HEK293 (cell line): ENCODE measurements around the gene GLRA1.
"Not testable (repeated sequence)": the region's sequence is repeated elsewhere in the genome, so short reads cannot be mapped to it uniquely, and the experiment has no call there.

Source experiments
- CTCF ChIA-PET: fragments of 350-600 bp; formaldehyde crosslinking; extraction: SDS; loops from one replicate; lab custom pipeline; 2021; ENCODE audit warnings: antibody characterized with exemption; lab: Yijun Ruan, JAX
- POLR2A ChIA-PET: fragments of 300-600 bp; formaldehyde crosslinking; extraction: SDS; loops from one replicate; lab custom pipeline; 2020; ENCODE audit warnings: antibody characterized with exemption, inconsistent platforms; lab: Yijun Ruan, JAX
- H3K27ac ChIP-seq: fragments of 200-500 bp; sonication (Bioruptor generic); 2 replicates; pipeline ENCODE4 v1.5.1; 2014; ENCODE audit warnings: low read depth, low read length, control low read depth, inconsistent platforms; ENCODE audit errors: extremely low read depth
- H3K36me3 ChIP-seq, 2 experiments: fragments of 200-500 bp in 1 of 2; sonication (Bioruptor generic) in 1 of 2; 1 replicate in 1 of 2; 2 replicates in 1 of 2; pipeline ENCODE4 v1.5.1; 2014 to 2017; ENCODE audit warnings: inconsistent platforms in 2 of 2, low read length in 2 of 2; ENCODE audit not compliant: control insufficient read depth in 2 of 2, insufficient read depth in 1 of 2
- H3K4me1 ChIP-seq: fragments of 200-500 bp; sonication (Bioruptor generic); 2 replicates; pipeline ENCODE4 v1.5.1; 2014; ENCODE audit warnings: mild to moderate bottlenecking, low read length, inconsistent platforms; ENCODE audit not compliant: control insufficient read depth, insufficient read depth
- H3K4me3 ChIP-seq: 2 replicates; pipeline ENCODE4 v1.5.1; 2011; ENCODE audit warnings: low read depth, mild to moderate bottlenecking, control low read depth, low read length, moderate library complexity
- H3K9me3 ChIP-seq: fragments of 200-500 bp; sonication (Bioruptor generic); 2 replicates; pipeline ENCODE4 v1.5.1; 2014; ENCODE audit warnings: low read depth, low read length, inconsistent platforms; ENCODE audit not compliant: control insufficient read depth, insufficient read depth
- IKZF3 ChIP-seq: fragments of 450-650 bp; IDR thresholded peaks from 2 replicates; pipeline ENCODE4 v1.5.0; 2018; ENCODE audit warnings: missing biosample characterization, mild to moderate bottlenecking, missing genetic modification characterization, moderate library complexity
- OVOL3 ChIP-seq: fragments of 450-650 bp; formaldehyde crosslinking; IDR thresholded peaks from 2 replicates; pipeline ENCODE4 v1.5.1; 2016; ENCODE audit warnings: missing biosample characterization, missing genetic modification characterization
- ZFP37 ChIP-seq: fragments of 450-650 bp; formaldehyde crosslinking; IDR thresholded peaks from 2 replicates; pipeline ENCODE4 v1.5.1; 2016; ENCODE audit warnings: missing biosample characterization, missing genetic modification characterization
- ZNF354C ChIP-seq: fragments of 450-650 bp; formaldehyde crosslinking; IDR thresholded peaks from 2 replicates; pipeline ENCODE4 v1.5.1; 2016; ENCODE audit warnings: missing biosample characterization, missing genetic modification characterization, low read depth, borderline replicate concordance
- ZNF391 ChIP-seq: fragments of 450-650 bp; formaldehyde crosslinking; IDR thresholded peaks from 2 replicates; pipeline ENCODE4 v1.5.1; 2016; ENCODE audit warnings: low read depth, missing biosample characterization, missing genetic modification characterization, borderline replicate concordance
- ZNF394 ChIP-seq: fragments of 450-650 bp; formaldehyde crosslinking; IDR thresholded peaks from 2 replicates; pipeline ENCODE4 v1.5.1; 2016; ENCODE audit warnings: missing biosample characterization, missing genetic modification characterization, mild to moderate bottlenecking, moderate library complexity, borderline replicate concordance
- ZNF48 ChIP-seq: fragments of 450-650 bp; formaldehyde crosslinking; IDR thresholded peaks from 2 replicates; pipeline ENCODE4 v1.5.1; 2016; ENCODE audit warnings: missing biosample characterization, missing genetic modification characterization
- ZNF514 ChIP-seq: fragments of 450-650 bp; formaldehyde crosslinking; IDR thresholded peaks from 2 replicates; pipeline ENCODE4 v1.5.1; 2016; ENCODE audit warnings: missing biosample characterization, missing genetic modification characterization
- ZNF548 ChIP-seq: fragments of 450-650 bp; formaldehyde crosslinking; IDR thresholded peaks from 2 replicates; pipeline ENCODE4 v1.5.1; 2016; ENCODE audit warnings: missing biosample characterization, missing genetic modification characterization
- ZNF585B ChIP-seq: fragments of 450-650 bp; formaldehyde crosslinking; IDR thresholded peaks from 2 replicates; pipeline ENCODE4 v1.5.1; 2016; ENCODE audit warnings: missing biosample characterization, missing genetic modification characterization
- ZNF654 ChIP-seq: fragments of 450-650 bp; formaldehyde crosslinking; IDR thresholded peaks from 2 replicates; pipeline ENCODE4 v1.5.1; 2016; ENCODE audit warnings: low read depth, missing biosample characterization, missing genetic modification characterization
- ZNF768 ChIP-seq: fragments of 450-650 bp; formaldehyde crosslinking; IDR thresholded peaks from 2 replicates; pipeline ENCODE4 v1.5.1; 2018; ENCODE audit warnings: missing biosample characterization, mild to moderate bottlenecking, missing genetic modification characterization
- TF ChIP-seq, protein P1 (sequence below): fragments of 450-650 bp; IDR thresholded peaks from 2 replicates; pipeline ENCODE4 v1.5.1; 2018; ENCODE audit warnings: missing biosample characterization, missing genetic modification characterization
- TF ChIP-seq, protein P2 (sequence below): fragments of 450-650 bp; formaldehyde crosslinking; IDR thresholded peaks from 2 replicates; pipeline ENCODE4 v1.5.1; 2016; ENCODE audit warnings: missing biosample characterization, missing genetic modification characterization
- TF ChIP-seq, protein P3 (sequence below): fragments of 450-650 bp; formaldehyde crosslinking; IDR thresholded peaks from 2 replicates; pipeline ENCODE4 v1.5.1; 2016; ENCODE audit warnings: missing biosample characterization, missing genetic modification characterization, low read depth

GLRA1 gene

DNA sequence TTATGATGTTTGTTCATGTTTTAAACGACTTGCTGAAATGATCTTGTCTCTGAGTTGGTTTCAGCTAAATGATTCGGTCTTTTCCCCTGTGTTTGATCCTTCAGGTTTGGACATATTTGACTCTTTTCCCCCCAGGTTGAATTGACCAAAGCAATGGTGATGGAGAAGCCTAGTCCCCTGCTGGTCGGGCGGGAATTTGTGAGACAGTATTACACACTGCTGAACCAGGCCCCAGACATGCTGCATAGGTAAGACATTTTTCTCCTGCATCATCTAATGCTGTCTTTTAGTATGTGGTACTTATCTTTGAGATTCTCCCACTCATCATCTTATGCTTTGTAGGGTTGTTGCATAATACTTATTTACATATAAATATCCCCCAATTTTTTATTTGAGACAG, 138.2 kb downstream of the GLRA1 start (continued):
- no peak for TF ChIP-seq ZNF391
- TF ChIP-seq IKZF3 (tag by site-specific recombination): no peak
- TF ChIP-seq ZNF548: no peak
- TF ChIP-seq, protein P1, sequence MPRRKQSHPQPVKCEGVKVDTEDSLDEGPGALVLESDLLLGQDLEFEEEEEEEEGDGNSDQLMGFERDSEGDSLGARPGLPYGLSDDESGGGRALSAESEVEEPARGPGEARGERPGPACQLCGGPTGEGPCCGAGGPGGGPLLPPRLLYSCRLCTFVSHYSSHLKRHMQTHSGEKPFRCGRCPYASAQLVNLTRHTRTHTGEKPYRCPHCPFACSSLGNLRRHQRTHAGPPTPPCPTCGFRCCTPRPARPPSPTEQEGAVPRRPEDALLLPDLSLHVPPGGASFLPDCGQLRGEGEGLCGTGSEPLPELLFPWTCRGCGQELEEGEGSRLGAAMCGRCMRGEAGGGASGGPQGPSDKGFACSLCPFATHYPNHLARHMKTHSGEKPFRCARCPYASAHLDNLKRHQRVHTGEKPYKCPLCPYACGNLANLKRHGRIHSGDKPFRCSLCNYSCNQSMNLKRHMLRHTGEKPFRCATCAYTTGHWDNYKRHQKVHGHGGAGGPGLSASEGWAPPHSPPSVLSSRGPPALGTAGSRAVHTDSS: no peak
- TF ChIP-seq OVOL3 (tag by site-specific recombination): no peak
- TF ChIP-seq ZFP37 (tag by site-specific recombination): no peak
- no peak for TF ChIP-seq ZNF585B (tag by site-specific recombination)
- TF ChIP-seq ZNF394 (tag by site-specific recombination): no peak
- TF ChIP-seq, protein P2, sequence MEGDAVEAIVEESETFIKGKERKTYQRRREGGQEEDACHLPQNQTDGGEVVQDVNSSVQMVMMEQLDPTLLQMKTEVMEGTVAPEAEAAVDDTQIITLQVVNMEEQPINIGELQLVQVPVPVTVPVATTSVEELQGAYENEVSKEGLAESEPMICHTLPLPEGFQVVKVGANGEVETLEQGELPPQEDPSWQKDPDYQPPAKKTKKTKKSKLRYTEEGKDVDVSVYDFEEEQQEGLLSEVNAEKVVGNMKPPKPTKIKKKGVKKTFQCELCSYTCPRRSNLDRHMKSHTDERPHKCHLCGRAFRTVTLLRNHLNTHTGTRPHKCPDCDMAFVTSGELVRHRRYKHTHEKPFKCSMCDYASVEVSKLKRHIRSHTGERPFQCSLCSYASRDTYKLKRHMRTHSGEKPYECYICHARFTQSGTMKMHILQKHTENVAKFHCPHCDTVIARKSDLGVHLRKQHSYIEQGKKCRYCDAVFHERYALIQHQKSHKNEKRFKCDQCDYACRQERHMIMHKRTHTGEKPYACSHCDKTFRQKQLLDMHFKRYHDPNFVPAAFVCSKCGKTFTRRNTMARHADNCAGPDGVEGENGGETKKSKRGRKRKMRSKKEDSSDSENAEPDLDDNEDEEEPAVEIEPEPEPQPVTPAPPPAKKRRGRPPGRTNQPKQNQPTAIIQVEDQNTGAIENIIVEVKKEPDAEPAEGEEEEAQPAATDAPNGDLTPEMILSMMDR: no peak
- no peak for TF ChIP-seq ZNF514 (tag by site-specific recombination)
- no peak for TF ChIP-seq ZNF48 (tag by site-specific recombination)

DNA sequence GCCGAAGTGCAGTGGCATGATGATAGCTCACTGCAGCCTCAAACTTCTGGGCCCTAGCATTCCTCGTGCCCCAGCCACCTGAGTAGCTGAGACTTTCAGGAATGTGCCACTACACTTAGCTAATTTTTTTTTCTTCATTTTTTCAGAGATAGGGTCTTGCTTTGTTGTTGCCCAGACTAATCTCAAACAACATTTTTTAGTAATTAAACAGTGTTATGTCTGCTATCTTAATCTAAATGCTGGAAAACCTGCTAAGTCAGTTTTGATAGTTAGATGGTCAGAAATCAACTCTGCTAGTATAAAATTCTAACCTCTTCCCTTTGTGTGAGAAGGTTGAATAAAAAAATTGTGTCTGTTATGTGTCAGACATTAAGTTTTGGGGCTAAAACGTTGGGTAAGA, 140.5 kb downstream of the GLRA1 start:
- no peaks in the 10 kb centered on the region for H3K9me3 ChIP-seq
- CTCF ChIA-PET: interaction anchor here (0.6 to 0.7 kb wide), 2 partner anchors 14 to 19 kb away, joined by 3 read pairs; no protein-coding TSS in a partner anchor
- no peak overlapping the region for H3K4me3 ChIP-seq
- no peak overlapping the region for H3K27ac ChIP-seq
- peaks cover 31% of the 10 kb centered on the region for H3K4me1 ChIP-seq
- TF ChIP-seq ZNF654 (tag by site-specific recombination): no peak
- TF ChIP-seq ZNF768 (tag by site-specific recombination): no peak
- TF ChIP-seq, protein P3, sequence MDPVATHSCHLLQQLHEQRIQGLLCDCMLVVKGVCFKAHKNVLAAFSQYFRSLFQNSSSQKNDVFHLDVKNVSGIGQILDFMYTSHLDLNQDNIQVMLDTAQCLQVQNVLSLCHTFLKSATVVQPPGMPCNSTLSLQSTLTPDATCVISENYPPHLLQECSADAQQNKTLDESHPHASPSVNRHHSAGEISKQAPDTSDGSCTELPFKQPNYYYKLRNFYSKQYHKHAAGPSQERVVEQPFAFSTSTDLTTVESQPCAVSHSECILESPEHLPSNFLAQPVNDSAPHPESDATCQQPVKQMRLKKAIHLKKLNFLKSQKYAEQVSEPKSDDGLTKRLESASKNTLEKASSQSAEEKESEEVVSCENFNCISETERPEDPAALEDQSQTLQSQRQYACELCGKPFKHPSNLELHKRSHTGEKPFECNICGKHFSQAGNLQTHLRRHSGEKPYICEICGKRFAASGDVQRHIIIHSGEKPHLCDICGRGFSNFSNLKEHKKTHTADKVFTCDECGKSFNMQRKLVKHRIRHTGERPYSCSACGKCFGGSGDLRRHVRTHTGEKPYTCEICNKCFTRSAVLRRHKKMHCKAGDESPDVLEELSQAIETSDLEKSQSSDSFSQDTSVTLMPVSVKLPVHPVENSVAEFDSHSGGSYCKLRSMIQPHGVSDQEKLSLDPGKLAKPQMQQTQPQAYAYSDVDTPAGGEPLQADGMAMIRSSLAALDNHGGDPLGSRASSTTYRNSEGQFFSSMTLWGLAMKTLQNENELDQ (tag by site-specific recombination): no peak
- TF ChIP-seq ZNF354C (tag by site-specific recombination): no peak
- TF ChIP-seq, protein P1: no peak
- TF ChIP-seq, all 188 proteins: peak for 0
- POLR2A ChIA-PET: interaction anchor here (1.0 to 1.2 kb wide), 2 partner anchors 9 to 13 kb away, joined by 4 to 5 read pairs; partner anchors contain the start of gene G3BP1
- peaks cover 23 to 27% of the 10 kb centered on the region in 2 experiments; a peak in 2 of 3 replicates for H3K36me3 ChIP-seq

DNA sequence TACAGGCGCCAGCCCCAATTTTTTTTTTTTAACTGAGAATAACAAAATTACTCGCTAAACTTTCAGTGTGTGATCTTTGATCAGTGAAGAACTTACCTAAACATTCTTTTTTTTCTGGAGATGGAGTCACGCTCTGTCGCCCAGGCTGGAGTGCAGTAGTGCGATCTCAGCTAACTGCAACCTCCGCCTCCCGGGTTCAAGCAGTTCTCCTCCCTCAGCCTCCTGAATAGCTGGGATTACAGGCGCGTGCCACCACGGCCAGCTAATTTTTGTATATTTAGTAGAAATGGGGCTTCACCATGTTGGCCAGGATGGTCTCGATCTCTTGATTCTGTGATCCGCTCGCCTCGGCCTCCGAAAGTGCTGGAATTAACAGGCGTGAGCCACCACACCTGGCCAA, 141.0 kb downstream of the GLRA1 start:
- peaks cover 23 to 25% of the 10 kb centered on the region in 2 experiments; a peak in 2 of 3 replicates for H3K36me3 ChIP-seq
- POLR2A ChIA-PET: interaction anchor here (1.0 kb wide), 1 partner anchor 12 kb away, joined by 4 read pairs; the partner anchor contains the start of gene G3BP1
- H3K4me3 ChIP-seq, CTCF ChIA-PET, H3K27ac ChIP-seq, H3K9me3 ChIP-seq: not testable (repeated sequence)
- H3K4me1 ChIP-seq: peaks cover 34% of the 10 kb centered on the region
